BE2C (cell line): ENCODE measurements around the gene ZIC2.

Experiments used
- DNase-seq: peaks from one replicate; pipeline ENCODE4 v3.0.0-alpha.2; 2020
- H3K27me3 ChIP-seq: fragments of 250-450 bp; sonication (Bioruptor Pico); 2 replicates; pipeline ENCODE4 v1.5.1; 2020; ENCODE audit warnings: mild to moderate bottlenecking
- H3K36me3 ChIP-seq: fragments of 250-450 bp; sonication (Bioruptor Pico); 2 replicates; pipeline ENCODE4 v1.5.1; 2020; ENCODE audit warnings: mild to moderate bottlenecking
- H3K4me1 ChIP-seq: fragments of 250-450 bp; sonication (Bioruptor Pico); 2 replicates; pipeline ENCODE4 v1.5.1; 2020
- H3K4me3 ChIP-seq: 2 replicates; pipeline ENCODE4 v1.5.1; 2011; ENCODE audit warnings: low read depth, low read length
- H3K9me3 ChIP-seq: fragments of 250-450 bp; sonication (Bioruptor Pico); 2 replicates; pipeline ENCODE4 v1.5.1; 2020
- CTCF ChIP-seq: IDR thresholded peaks from 2 replicates; pipeline ENCODE4 v1.5.1; 2012; ENCODE audit warnings: mild to moderate bottlenecking, low read depth, low read length

The ZIC2 gene

DNA sequence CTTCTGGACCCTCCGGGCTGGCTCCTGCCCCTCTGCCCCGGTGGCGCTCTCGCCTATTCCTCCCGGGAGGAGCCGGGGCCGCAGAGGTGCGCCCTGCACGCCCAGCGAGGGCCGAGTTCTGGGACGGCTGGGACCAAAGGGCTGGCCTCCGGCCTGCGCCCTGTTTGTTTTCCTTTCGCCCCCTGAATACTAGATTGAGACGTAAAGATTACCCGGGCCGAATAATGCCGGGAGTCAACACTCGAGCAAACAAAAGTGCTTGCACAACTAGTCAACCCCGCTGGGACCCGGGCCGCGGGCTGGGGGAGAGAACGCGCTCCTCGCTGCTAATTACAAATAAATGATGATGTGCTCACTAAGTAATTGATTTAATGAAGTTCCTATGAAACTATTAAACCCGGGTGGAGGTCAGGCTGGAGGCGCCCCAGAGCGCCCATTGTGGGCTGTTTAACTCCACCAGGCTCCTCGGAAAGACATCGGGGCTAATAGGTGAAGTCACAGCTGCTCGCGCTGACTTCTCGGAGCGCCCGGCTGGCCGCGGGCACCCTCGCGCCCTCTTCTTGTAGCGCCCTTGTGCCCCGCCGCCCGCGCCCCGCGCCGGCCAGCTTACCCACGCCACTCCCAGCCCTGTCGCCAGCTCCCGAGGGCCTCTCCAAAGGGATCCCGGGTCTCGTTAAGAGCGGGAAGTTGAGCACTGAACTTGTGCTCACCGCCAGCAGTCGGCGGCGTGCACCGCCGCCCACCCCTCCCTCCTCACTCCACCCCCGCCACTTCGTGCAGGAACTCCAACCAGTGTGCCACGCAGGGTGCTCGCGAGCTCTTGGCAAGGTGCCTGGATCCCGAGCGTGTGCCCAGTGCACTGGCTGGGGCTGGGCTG is 24.9 kb upstream of the ZIC2 start:
- peaks cover 97% of the 10 kb centered on the region for H3K27me3 ChIP-seq
- H3K36me3 ChIP-seq, result no peaks in the 10 kb centered on the region
- H3K4me3 ChIP-seq, result no peak overlapping the region

GRCh38 chr13:99958406-99959126 is 23.0 kb upstream of the ZIC2 start:
- H3K4me3 ChIP-seq, result no peak overlapping the region
- no peaks in the 10 kb centered on the region for H3K36me3 ChIP-seq
- TF ChIP-seq CTCF, result no peak
- H3K4me1 ChIP-seq, result no peaks in the 10 kb centered on the region
- peaks cover 91% of the 10 kb centered on the region for H3K27me3 ChIP-seq
- DNase-seq, result no peak
- peaks cover 5% of the 10 kb centered on the region; the same call in 1 of the 2 replicates for H3K9me3 ChIP-seq

More for the DNA sequence above, 24.9 kb upstream of the ZIC2 start:
- peaks cover 5% of the 10 kb centered on the region; the same call in 1 of the 2 replicates for H3K9me3 ChIP-seq
- TF ChIP-seq CTCF, result no peak
- no peaks in the 10 kb centered on the region for H3K4me1 ChIP-seq
- DNase-seq, result no peak

- no peaks in the 10 kb centered on the region for H3K36me3 ChIP-seq
- H3K9me3 ChIP-seq, result peaks cover 5% of the 10 kb centered on the region; the same call in 1 of the 2 replicates
- H3K27me3 ChIP-seq, result peaks cover 91% of the 10 kb centered on the region
- no peak for TF ChIP-seq CTCF
- DNase-seq, result no peak
- H3K4me3 ChIP-seq, result no peak overlapping the region
- H3K4me1 ChIP-seq, result no peaks in the 10 kb centered on the region
These were observed 22.5 kb upstream of the ZIC2 start for GRCh38 chr13:99959127-99959539.

- DNase-seq, result no peak
- Histone ChIP-seq H3K9me3 (peaks cover 5% of the 10 kb centered on the region; the same call in 1 of the 2 replicates), H3K4me1 (no peaks in the 10 kb centered on the region), H3K27me3 (peaks cover 91% of the 10 kb centered on the region), H3K4me3 (no peak overlapping the region), H3K36me3 (no peaks in the 10 kb centered on the region)
- TF ChIP-seq CTCF, result no peak
These were observed 21.9 kb upstream of the ZIC2 start for GRCh38 chr13:99959540-99960230.

GRCh38 chr13:99960663-99961311 is 20.8 kb upstream of the ZIC2 start:
- TF ChIP-seq CTCF, result no peak
- no peaks in the 10 kb centered on the region for H3K36me3 ChIP-seq
- no peak overlapping the region for H3K4me3 ChIP-seq
- no peaks in the 10 kb centered on the region for H3K4me1 ChIP-seq
- H3K9me3 ChIP-seq, result peaks cover 5% of the 10 kb centered on the region; the same call in 1 of the 2 replicates
- peaks cover 88% of the 10 kb centered on the region for H3K27me3 ChIP-seq
- DNase-seq, result no peak
